Measurements from ENCODE around the gene ZNF784. TPM values are rescaled to one million over a fixed set of nuclear protein-coding genes. Genes with fewer than 3 reads are reported as not detected.

The ZNF784 gene
- total and polyA plus RNA-seq, 4 donors: 0.79 to 6.0 (median 3.8) TPM

DNA sequence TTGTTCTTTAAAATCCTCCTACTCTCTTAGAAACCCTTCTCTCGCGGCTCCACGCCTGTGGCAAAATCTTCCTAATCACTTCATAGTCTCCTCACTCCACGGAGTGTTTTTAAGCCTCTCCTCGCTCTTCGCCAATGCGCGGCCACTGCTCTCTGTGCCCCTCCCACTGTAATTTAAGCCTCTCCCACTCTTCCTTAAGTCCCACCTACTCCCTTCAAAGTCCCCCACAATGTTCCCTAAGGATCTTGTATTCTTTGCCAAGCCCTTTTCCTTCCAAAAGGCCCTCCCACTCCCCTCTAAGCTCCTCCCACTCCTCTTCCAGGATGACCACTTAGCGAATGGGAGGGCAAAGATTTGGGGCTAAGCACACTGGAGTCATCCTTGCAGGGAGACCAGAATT lies 26.3 kb downstream of the ZNF784 start:
- Histone ChIP-seq H3K27me3 (ENCODE audit: control insufficient read depth in 4 of 4, insufficient read depth in 4 of 4, low read length in 3 of 4) (no peaks in the 10 kb centered on the region), H3K36me3 (ENCODE audit: control insufficient read depth in 4 of 4, insufficient read depth in 3 of 4, low read depth in 1 of 4, low read length in 3 of 4) (peaks cover 3 to 23% (median 10%) of the 10 kb centered on the region in 4 donors), H3K27ac (ENCODE audit: low read depth in 1 of 2, low read length in 2 of 2) (no peak overlapping the region), H3K4me1 (ENCODE audit: control insufficient read depth in 4 of 4, insufficient read depth in 4 of 4, low read length in 3 of 4) (peaks cover 1 to 12% (median 11%) of the 10 kb centered on the region in 4 donors), H3K4me3 (ENCODE audit: low read depth in 1 of 3, low read length in 3 of 3) (no peak overlapping the region), H3K9me3 (ENCODE audit: control insufficient read depth in 4 of 4, low read length in 3 of 4) (no peaks in the 10 kb centered on the region), H3K9ac (ENCODE audit: low read depth in 1 of 2, low read length in 2 of 2) (no peak overlapping the region)
- 95% methylated on average over 9 of the region's 9 CpGs for WGBS
- no peak for DNase-seq (ENCODE audit: low spot score)
- no peak for TF ChIP-seq RAD21 (IDR thresholded peaks at IDR 0.05)
- TF ChIP-seq JUND (IDR thresholded peaks at IDR 0.05): no peak
- no peak for TF ChIP-seq FOXA1 (IDR thresholded peaks at IDR 0.05)
- TF ChIP-seq HNF4G (IDR thresholded peaks at IDR 0.05): no peak
- TF ChIP-seq, protein P1, sequence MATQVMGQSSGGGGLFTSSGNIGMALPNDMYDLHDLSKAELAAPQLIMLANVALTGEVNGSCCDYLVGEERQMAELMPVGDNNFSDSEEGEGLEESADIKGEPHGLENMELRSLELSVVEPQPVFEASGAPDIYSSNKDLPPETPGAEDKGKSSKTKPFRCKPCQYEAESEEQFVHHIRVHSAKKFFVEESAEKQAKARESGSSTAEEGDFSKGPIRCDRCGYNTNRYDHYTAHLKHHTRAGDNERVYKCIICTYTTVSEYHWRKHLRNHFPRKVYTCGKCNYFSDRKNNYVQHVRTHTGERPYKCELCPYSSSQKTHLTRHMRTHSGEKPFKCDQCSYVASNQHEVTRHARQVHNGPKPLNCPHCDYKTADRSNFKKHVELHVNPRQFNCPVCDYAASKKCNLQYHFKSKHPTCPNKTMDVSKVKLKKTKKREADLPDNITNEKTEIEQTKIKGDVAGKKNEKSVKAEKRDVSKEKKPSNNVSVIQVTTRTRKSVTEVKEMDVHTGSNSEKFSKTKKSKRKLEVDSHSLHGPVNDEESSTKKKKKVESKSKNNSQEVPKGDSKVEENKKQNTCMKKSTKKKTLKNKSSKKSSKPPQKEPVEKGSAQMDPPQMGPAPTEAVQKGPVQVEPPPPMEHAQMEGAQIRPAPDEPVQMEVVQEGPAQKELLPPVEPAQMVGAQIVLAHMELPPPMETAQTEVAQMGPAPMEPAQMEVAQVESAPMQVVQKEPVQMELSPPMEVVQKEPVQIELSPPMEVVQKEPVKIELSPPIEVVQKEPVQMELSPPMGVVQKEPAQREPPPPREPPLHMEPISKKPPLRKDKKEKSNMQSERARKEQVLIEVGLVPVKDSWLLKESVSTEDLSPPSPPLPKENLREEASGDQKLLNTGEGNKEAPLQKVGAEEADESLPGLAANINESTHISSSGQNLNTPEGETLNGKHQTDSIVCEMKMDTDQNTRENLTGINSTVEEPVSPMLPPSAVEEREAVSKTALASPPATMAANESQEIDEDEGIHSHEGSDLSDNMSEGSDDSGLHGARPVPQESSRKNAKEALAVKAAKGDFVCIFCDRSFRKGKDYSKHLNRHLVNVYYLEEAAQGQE (IDR thresholded peaks at IDR 0.05): no peak
- TF ChIP-seq, protein P2, sequence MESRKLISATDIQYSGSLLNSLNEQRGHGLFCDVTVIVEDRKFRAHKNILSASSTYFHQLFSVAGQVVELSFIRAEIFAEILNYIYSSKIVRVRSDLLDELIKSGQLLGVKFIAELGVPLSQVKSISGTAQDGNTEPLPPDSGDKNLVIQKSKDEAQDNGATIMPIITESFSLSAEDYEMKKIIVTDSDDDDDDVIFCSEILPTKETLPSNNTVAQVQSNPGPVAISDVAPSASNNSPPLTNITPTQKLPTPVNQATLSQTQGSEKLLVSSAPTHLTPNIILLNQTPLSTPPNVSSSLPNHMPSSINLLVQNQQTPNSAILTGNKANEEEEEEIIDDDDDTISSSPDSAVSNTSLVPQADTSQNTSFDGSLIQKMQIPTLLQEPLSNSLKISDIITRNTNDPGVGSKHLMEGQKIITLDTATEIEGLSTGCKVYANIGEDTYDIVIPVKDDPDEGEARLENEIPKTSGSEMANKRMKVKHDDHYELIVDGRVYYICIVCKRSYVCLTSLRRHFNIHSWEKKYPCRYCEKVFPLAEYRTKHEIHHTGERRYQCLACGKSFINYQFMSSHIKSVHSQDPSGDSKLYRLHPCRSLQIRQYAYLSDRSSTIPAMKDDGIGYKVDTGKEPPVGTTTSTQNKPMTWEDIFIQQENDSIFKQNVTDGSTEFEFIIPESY (IDR thresholded peaks at IDR 0.05): no peak
- no peak for TF ChIP-seq FOXA2 (IDR thresholded peaks at IDR 0.05)
- no peak for TF ChIP-seq RXRA (IDR thresholded peaks at IDR 0.05)
- TF ChIP-seq SP1 (IDR thresholded peaks at IDR 0.05): no peak
- no peak for TF ChIP-seq YY1 (IDR thresholded peaks at IDR 0.05)

DNA sequence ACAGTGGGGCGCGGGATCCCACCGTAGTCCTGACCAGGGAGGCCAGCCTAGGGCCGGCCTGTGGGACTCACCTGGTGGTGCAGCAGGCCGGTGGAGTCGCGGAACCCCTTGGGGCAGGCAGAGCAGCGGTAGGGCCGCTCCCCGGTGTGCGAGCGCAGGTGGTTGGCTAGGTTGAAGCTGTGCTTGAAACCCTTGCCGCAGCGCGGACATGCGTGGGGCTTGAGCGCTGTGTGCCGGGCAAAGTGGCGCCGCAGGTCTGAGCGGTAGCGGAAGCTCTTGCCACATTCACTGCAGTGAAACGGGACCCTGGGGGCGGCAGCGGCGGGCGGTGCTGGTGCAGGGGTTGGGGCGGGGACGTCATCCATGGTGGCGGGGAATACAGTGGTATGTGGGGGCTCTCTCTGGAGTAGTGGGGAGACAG lies 26.9 kb downstream of the ZNF784 start:
- no peak overlapping the region for H3K4me3 ChIP-seq (ENCODE audit: low read depth in 1 of 3, low read length in 3 of 3)
- no peaks in the 10 kb centered on the region for H3K27me3 ChIP-seq (ENCODE audit: control insufficient read depth in 4 of 4, insufficient read depth in 4 of 4, low read length in 3 of 4)
- H3K9ac ChIP-seq (ENCODE audit: low read depth in 1 of 2, low read length in 2 of 2): no peak overlapping the region
- 98% methylated on average over 30 of the region's 30 CpGs for WGBS
- peaks cover 3 to 24% (median 12%) of the 10 kb centered on the region in 4 donors for H3K36me3 ChIP-seq (ENCODE audit: control insufficient read depth in 4 of 4, insufficient read depth in 3 of 4, low read depth in 1 of 4, low read length in 3 of 4)
- no peak for DNase-seq (ENCODE audit: low spot score)
- no peak for TF ChIP-seq RAD21 (IDR thresholded peaks at IDR 0.05)
- TF ChIP-seq, protein P1 (IDR thresholded peaks at IDR 0.05): no peak
- no peak for TF ChIP-seq HNF4G (IDR thresholded peaks at IDR 0.05)
- TF ChIP-seq, protein P3, sequence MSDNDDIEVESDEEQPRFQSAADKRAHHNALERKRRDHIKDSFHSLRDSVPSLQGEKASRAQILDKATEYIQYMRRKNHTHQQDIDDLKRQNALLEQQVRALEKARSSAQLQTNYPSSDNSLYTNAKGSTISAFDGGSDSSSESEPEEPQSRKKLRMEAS (IDR thresholded peaks at IDR 0.05): no peak
- TF ChIP-seq, protein P2 (IDR thresholded peaks at IDR 0.05): no peak
- no peak for TF ChIP-seq FOXA2 (IDR thresholded peaks at IDR 0.05)
- TF ChIP-seq FOXA1 (IDR thresholded peaks at IDR 0.05): no peak
- no peak for TF ChIP-seq GABPA (IDR thresholded peaks at IDR 0.05 in 1 of 2, conservative IDR thresholded peaks at IDR 0.05 in 1 of 2)
- TF ChIP-seq SP1 (IDR thresholded peaks at IDR 0.05): no peak
- TF ChIP-seq, protein P4, sequence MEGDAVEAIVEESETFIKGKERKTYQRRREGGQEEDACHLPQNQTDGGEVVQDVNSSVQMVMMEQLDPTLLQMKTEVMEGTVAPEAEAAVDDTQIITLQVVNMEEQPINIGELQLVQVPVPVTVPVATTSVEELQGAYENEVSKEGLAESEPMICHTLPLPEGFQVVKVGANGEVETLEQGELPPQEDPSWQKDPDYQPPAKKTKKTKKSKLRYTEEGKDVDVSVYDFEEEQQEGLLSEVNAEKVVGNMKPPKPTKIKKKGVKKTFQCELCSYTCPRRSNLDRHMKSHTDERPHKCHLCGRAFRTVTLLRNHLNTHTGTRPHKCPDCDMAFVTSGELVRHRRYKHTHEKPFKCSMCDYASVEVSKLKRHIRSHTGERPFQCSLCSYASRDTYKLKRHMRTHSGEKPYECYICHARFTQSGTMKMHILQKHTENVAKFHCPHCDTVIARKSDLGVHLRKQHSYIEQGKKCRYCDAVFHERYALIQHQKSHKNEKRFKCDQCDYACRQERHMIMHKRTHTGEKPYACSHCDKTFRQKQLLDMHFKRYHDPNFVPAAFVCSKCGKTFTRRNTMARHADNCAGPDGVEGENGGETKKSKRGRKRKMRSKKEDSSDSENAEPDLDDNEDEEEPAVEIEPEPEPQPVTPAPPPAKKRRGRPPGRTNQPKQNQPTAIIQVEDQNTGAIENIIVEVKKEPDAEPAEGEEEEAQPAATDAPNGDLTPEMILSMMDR (IDR thresholded peaks at IDR 0.05; ENCODE audit: low read depth, low read length, missing input control): no peak
- TF ChIP-seq TAF1 (conservative IDR thresholded peaks at IDR 0.05): no peak
- TF ChIP-seq YY1 (IDR thresholded peaks at IDR 0.05): no peak
- no peak for TF ChIP-seq EGR1 (IDR thresholded peaks at IDR 0.05; ENCODE audit: low read depth in 2 of 2)
- TF ChIP-seq, protein P5, sequence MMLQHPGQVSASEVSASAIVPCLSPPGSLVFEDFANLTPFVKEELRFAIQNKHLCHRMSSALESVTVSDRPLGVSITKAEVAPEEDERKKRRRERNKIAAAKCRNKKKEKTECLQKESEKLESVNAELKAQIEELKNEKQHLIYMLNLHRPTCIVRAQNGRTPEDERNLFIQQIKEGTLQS (IDR thresholded peaks at IDR 0.05): no peak
- TF ChIP-seq JUND (IDR thresholded peaks at IDR 0.05): no peak
- no peak for TF ChIP-seq RXRA (IDR thresholded peaks at IDR 0.05)
- no peak for TF ChIP-seq HNF4A (conservative IDR thresholded peaks at IDR 0.05)
- H3K27ac ChIP-seq (ENCODE audit: low read depth in 1 of 2, low read length in 2 of 2): no peak overlapping the region
- H3K9me3 ChIP-seq (ENCODE audit: control insufficient read depth in 4 of 4, low read length in 3 of 4): no peaks in the 10 kb centered on the region
- peaks cover 1 to 12% (median 11%) of the 10 kb centered on the region in 4 donors for H3K4me1 ChIP-seq (ENCODE audit: control insufficient read depth in 4 of 4, insufficient read depth in 4 of 4, low read length in 3 of 4)
